ENCODE measurements around the gene PCBP3.

DNA sequence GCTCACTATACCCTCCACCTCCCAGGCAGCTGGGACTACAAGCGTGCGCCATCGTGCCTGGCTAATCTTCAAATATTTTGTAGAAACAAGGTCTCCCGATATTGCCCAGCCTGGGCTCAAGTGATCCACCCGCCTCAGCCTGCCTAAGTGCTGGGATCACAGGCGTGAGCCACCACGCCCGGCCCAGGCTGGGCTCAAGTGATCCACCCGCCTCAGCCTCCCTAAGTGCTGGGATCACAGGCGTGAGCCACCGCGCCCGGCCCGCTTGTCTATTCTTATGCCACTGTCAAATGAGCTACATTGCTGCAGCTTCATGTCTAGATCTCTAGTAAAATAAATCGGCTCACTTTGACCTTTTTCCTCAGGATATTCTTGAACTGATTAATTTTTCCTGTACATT is 230.3 kb downstream of the PCBP3 start:
- TF ChIP-seq POLR2A (IDR thresholded peaks at IDR 0.05; ENCODE audit: low read depth, low read length) = no peak
- no peak for TF ChIP-seq TAF1 (IDR thresholded peaks at IDR 0.05; ENCODE audit: borderline replicate concordance, low read depth, low read length)
- no peak for TF ChIP-seq POLR2AphosphoS5 (IDR thresholded peaks at IDR 0.05; ENCODE audit: low read depth, low read length)
